B cell (primary cell): ENCODE measurements around the gene CLASRP. TPM values are rescaled to one million over a fixed set of nuclear protein-coding genes. Genes with fewer than 3 reads are reported as not detected.

ENCODE experiments used
- ATAC-seq: fragments of 200-7000 bp; cut with Tn5 transposase; one replicate; pipeline ENCODE4 v1.10.0; 2021; ENCODE audit warnings: low read depth, mild to moderate bottlenecking, moderate number of reproducible peaks, moderate library complexity
- CTCF ChIA-PET: fragments of 350-600 bp; sonication (Branson Sonifier 250); formaldehyde crosslinking; loops from one replicate; lab custom pipeline; 2021; ENCODE audit warnings: antibody characterized with exemption, inconsistent platforms; lab: Charles Lee
- POLR2A ChIA-PET: fragments of 350-600 bp; sonication (Branson Sonifier 250); formaldehyde crosslinking; loops from one replicate; lab custom pipeline; 2021; ENCODE audit warnings: antibody characterized with exemption; lab: Charles Lee
- DNase-seq: peaks from one replicate; pipeline ENCODE4 v3.0.0; 2013
- H2AFZ ChIP-seq: 2 replicates; pipeline ENCODE4 v1.6.1; 2012; ENCODE audit warnings: mild to moderate bottlenecking, low read depth, low read length; ENCODE audit not compliant: insufficient read depth, poor library complexity, severe bottlenecking
- H3K27ac ChIP-seq, 2 donors: 1 replicate in 1 of 2; 2 replicates in 1 of 2; pipeline ENCODE4 v1.5.1; 2012 to 2013; ENCODE audit warnings: low read length in 2 of 2, mild to moderate bottlenecking in 2 of 2, moderate library complexity in 1 of 2
- H3K27me3 ChIP-seq, 4 experiments: fragments of 200-600 bp in 1 of 4; sonication (generic) in 1 of 4; replicated peaks in 1 of 4; 1 replicate in 2 of 4; 2 replicates in 2 of 4; pipeline versions ENCODE4 v1.6.1 to v1.7.0; 2013 to 2016; ENCODE audit warnings: low read length in 3 of 4, mild to moderate bottlenecking in 2 of 4, mixed read lengths in 1 of 4, moderate library complexity in 1 of 4; ENCODE audit not compliant: insufficient read depth in 4 of 4, control insufficient read depth in 3 of 4; ENCODE audit errors: control extremely low read depth in 1 of 4
- H3K36me3 ChIP-seq, 2 experiments: replicated peaks in 1 of 2; 1 replicate in 1 of 2; 2 replicates in 1 of 2; pipeline versions ENCODE4 v1.6.1 to v1.7.1; 2013; ENCODE audit warnings: low read length in 1 of 2; ENCODE audit not compliant: insufficient read depth in 2 of 2, control insufficient read depth in 1 of 2; ENCODE audit errors: control extremely low read depth in 1 of 2, extremely low read depth in 1 of 2
- H3K4me1 ChIP-seq, 2 donors: fragments of 200-600 bp in 1 of 2; sonication (generic) in 1 of 2; 1 replicate in 1 of 2; 2 replicates in 1 of 2; pipeline versions ENCODE4 v1.5.1 to v1.6.1; 2013 to 2017; ENCODE audit warnings: low read length in 2 of 2; ENCODE audit not compliant: control insufficient read depth in 2 of 2, insufficient read depth in 2 of 2
- H3K4me2 ChIP-seq: replicated peaks from 2 replicates; pipeline ENCODE3; 2012; ENCODE audit warnings: mild to moderate bottlenecking, low read depth, low read length; ENCODE audit not compliant: poor library complexity, severe bottlenecking
- H3K4me3 ChIP-seq, 5 experiments: fragments of 200-600 bp in 1 of 5; sonication (generic) in 1 of 5; 1 replicate in 3 of 5; 2 replicates in 2 of 5; pipeline versions ENCODE4 v1.5.1 to v1.7.0; 2011 to 2016; ENCODE audit warnings: low read length in 4 of 5, mild to moderate bottlenecking in 4 of 5, low read depth in 2 of 5, control low read depth in 1 of 5, moderate library complexity in 1 of 5; ENCODE audit not compliant: insufficient read depth in 1 of 5; ENCODE audit errors: control extremely low read depth in 1 of 5, extremely low read depth in 1 of 5
- H3K79me2 ChIP-seq: fragments of 200-600 bp; sonication (generic); one replicate; pipeline ENCODE4 v1.6.0; 2016; ENCODE audit warnings: low read length; ENCODE audit not compliant: control insufficient read depth, insufficient read depth
- H3K9ac ChIP-seq: fragments of 200-600 bp; sonication (generic); 2 replicates; pipeline ENCODE4 v1.6.1; 2017; ENCODE audit warnings: mild to moderate bottlenecking, low read length, moderate library complexity
- H3K9me3 ChIP-seq, 3 donors: one replicate each; pipeline versions ENCODE4 v1.6.1 to v1.7.1; 2013; ENCODE audit warnings: low read length in 2 of 3; ENCODE audit not compliant: control insufficient read depth in 2 of 3, insufficient read depth in 1 of 3; ENCODE audit errors: control extremely low read depth in 1 of 3
- H4K20me1 ChIP-seq: 2 replicates; pipeline ENCODE4 v1.6.0; 2012; ENCODE audit warnings: mild to moderate bottlenecking, low read length; ENCODE audit not compliant: insufficient read depth, control insufficient read depth, poor library complexity, severe bottlenecking
- H3K27ac Mint-ChIP-seq: one replicate; pipeline ENCODE4 v1.8.0; 2021; ENCODE audit warnings: mixed read lengths
- H3K27me3 Mint-ChIP-seq: one replicate; pipeline ENCODE4 v1.8.0; 2021; ENCODE audit warnings: mixed read lengths
- H3K4me1 Mint-ChIP-seq: one replicate; pipeline ENCODE4 v1.8.0; 2021; ENCODE audit warnings: mixed read lengths
- H3K4me3 Mint-ChIP-seq: one replicate; pipeline ENCODE4 v1.8.0; 2021; ENCODE audit warnings: mixed read lengths
- H3K9me3 Mint-ChIP-seq: one replicate; pipeline ENCODE4 v1.8.0; 2022; ENCODE audit warnings: mixed read lengths; ENCODE audit not compliant: insufficient read depth
- EZH2 ChIP-seq: IDR thresholded peaks from 2 replicates; pipeline ENCODE4 v1.6.1; 2012; ENCODE audit warnings: borderline replicate concordance, low read depth, mild to moderate bottlenecking, moderate library complexity, low read length; ENCODE audit not compliant: insufficient read depth, poor library complexity, severe bottlenecking
- WGBS: methylation state at CpG from one replicate; pipeline ENCODE4 v1.1.5; 2013; ENCODE audit warnings: missing lambda C conversion rate; ENCODE audit not compliant: insufficient coverage; 5-methylcytosine and 5-hydroxymethylcytosine counted together
- intact Hi-C: fragments of 100-400 bp; cut with micrococcal nuclease; formaldehyde crosslinking; loops from one replicate; pipeline ENCODE4 v1.10.0; 2022
- polyA plus RNA-seq: library from polyadenylated mRNA; depleted of rRNA; stranded (reverse); fragments of >200 nt; gene quantifications from 2 replicates; pipeline ENCODE4 v1.2.3, GENCODE V29; 2012
- total RNA-seq, 2 donors: library from RNA; stranded (reverse); fragments of 120-200 nt in 1 of 2; gene quantifications; 1 replicate in 1 of 2; 2 replicates in 1 of 2; pipeline versions ENCODE4 v1.2.3 to v1.2.4, GENCODE V29; 2013 to 2022

CLASRP gene
- total and polyA plus RNA-seq, 2 donors (not counting 1 experiment from before 2014, with no cell fraction given), result 234 to 285 TPM

GRCh38 chr19:45091031-45091923, 52.4 kb downstream of the CLASRP start:
- Histone ChIP-seq H3K36me3 (peaks cover 0 to 16% of the 10 kb centered on the region in 2 experiments), H3K9ac (peak overlapping the region; percentile 86), H3K4me1 (peaks cover 22 to 49% of the 10 kb centered on the region in 2 donors), H3K79me2 (peaks cover 71% of the 10 kb centered on the region), H3K27ac (peak overlapping the region; percentile 81 to 98), H3K9me3 (peaks cover 0 to 8% (median 0%) of the 10 kb centered on the region in 3 donors), H4K20me1 (peaks cover 39% of the 10 kb centered on the region), H3K27me3 (no peaks in the 10 kb centered on the region), H3K4me2 (peak overlapping the region; percentile 88), H3K4me3 (peak overlapping the region; percentile 79 to 93 (median 91)), H2AFZ (peak overlapping the region; percentile 93)
- intact Hi-C loops, result loop anchor here (1.0 to 5.0 kb wide), 5 partner anchors 12 to 136 kb away; partner anchors contain the start of genes BLOC1S3, CLASRP, CLPTM1 and GEMIN7
- H3K27me3 Mint-ChIP-seq, result no peaks in the 10 kb centered on the region
- H3K9me3 Mint-ChIP-seq, result peaks cover 3% of the 10 kb centered on the region
- POLR2A ChIA-PET, result interaction anchor here (1.1 to 2.9 kb wide), 6 partner anchors 12 to 139 kb away, joined by 3 to 28 read pairs (median 10); partner anchors contain the start of genes CLASRP and GEMIN7
- H3K27ac Mint-ChIP-seq, result peak overlapping the region; percentile 99
- DNase-seq, result peak; percentile 98
- peak; percentile 81 for ATAC-seq
- peak overlapping the region; percentile 95 for H3K4me3 Mint-ChIP-seq
- CTCF ChIA-PET, result interaction anchor here (1.0 to 2.3 kb wide), 11 partner anchors 8 to 159 kb away, joined by 4 to 11 read pairs (median 5); partner anchors contain the start of genes BLOC1S3, CLPTM1, GEMIN7 and TRAPPC6A
- 40% methylated on average over 52 of the region's 64 CpGs for whole genome bisulfite sequencing
- no peak for TF ChIP-seq EZH2
- peaks cover 55% of the 10 kb centered on the region for H3K4me1 Mint-ChIP-seq
